Endothelial cell of hepatic sinusoid (primary cell): ENCODE data around the gene TSPAN16.
"Not testable (repeated sequence)": the region's sequence is repeated elsewhere in the genome, so short reads cannot be mapped to it uniquely, and the experiment has no call there.

Source experiments
- in situ Hi-C: cut with HindIII; loops from 2 replicates; pipeline ENCODE4 v1.10.0; 2017; ENCODE audit warnings: low sequenced_read_pairs

Gene TSPAN16

DNA sequence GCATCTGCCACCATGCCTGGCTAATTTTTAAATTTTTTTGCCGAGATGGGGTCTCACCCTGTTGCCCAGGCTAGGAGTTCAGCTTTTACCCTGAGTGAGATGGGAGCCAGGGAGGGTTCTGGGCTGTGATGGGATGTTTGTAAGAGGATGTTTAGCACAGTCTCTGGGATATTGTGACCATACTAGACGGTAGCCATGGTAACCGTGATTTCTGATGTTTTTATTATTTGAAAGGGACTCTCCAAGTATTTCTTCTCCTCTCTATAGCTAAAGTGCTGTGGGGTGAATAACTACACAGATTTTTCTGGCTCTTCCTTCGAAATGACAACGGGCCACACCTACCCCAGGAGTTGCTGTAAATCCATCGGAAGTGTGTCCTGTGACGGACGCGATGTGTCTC is 10.4 kb downstream of the TSPAN16 start:
- in situ Hi-C loops = loop anchor here (25.0 kb wide), 1 partner anchor 256 kb away; the partner anchor contains the start of gene ELOF1

DNA sequence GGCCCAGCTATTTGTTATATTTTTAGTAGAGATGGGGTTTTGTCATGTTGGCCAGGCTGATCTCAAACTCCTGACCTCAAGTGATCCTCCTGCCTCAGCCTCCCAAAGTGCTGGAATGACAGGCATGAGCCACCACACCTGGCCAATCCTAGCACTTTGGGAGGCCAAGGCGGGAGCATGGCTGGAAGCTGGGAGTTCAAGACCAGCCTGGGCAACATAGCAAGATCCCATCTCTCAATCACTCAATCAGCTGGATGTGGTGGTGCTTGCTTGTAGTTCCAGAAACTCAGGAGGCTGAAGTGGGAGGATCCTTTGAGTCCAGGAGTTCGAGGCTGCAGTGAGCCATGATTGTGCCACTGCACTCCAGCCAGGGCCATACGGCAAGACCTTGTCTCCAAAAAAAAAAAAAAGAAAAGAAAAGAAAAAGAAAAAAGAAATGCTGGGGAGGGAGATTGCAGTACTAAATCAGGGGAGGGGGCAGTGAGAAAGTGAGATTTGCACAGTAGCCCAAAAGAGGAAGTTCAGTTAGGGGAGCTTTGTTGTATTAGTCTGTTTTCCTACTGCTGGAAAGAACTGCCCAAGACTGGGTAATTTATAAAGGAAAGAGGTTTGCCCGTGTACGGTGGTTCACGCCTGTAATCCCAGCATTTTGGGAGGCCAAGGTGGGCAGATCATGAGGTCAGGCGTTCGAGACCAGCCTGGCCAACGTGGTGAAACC is 24.5 kb downstream of the TSPAN16 start:
- in situ Hi-C loops = loop anchor here (25.0 kb wide), 1 partner anchor 242 kb away; the partner anchor contains the start of gene ELOF1

DNA sequence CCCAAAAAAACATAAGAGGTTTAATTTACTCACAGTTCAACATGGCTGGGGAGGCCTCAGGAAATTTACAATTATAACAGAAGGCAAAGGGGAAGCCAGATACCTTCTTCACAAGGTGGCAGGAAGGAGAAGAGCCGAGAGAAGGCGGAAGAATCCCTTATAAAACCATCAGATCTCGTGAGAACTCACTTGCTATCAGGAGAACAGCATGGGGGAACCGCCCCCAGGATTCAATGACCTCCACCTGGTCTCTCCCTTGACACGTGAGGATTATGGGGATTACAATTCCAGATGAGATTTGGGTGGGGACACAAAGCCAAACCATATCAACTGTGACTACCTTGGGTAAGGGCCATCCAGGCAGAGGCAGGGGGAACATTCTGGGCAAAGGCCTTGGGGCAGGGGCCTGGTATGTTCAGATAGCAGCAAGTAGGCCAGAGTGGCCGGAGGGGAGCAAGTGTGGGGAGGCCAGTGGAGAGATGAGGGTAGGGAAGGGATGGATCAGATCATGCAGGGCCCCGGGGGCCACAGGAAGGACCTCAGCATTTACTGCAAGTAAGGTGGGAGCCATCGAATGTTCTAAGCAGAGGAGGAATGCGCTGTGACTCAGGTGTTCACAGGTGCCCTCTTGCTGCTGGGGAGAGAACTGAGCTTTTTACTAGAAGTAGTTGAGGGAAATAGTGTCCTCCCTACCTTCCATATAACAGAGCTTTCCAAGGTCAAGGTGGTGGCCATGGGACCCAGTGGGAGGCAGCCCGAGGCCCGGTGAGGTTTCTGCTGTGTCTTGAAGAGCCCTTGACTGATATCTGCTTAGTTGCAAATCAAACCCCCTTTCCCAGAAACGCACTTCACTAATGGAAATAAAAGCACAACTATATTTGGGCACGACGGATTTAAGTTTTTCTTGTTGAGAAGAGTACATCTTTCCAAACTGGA is 25.5 kb downstream of the TSPAN16 start:
- in situ Hi-C loops = loop anchor here (25.0 kb wide), 1 partner anchor 241 kb away; the partner anchor contains the start of gene ELOF1

DNA sequence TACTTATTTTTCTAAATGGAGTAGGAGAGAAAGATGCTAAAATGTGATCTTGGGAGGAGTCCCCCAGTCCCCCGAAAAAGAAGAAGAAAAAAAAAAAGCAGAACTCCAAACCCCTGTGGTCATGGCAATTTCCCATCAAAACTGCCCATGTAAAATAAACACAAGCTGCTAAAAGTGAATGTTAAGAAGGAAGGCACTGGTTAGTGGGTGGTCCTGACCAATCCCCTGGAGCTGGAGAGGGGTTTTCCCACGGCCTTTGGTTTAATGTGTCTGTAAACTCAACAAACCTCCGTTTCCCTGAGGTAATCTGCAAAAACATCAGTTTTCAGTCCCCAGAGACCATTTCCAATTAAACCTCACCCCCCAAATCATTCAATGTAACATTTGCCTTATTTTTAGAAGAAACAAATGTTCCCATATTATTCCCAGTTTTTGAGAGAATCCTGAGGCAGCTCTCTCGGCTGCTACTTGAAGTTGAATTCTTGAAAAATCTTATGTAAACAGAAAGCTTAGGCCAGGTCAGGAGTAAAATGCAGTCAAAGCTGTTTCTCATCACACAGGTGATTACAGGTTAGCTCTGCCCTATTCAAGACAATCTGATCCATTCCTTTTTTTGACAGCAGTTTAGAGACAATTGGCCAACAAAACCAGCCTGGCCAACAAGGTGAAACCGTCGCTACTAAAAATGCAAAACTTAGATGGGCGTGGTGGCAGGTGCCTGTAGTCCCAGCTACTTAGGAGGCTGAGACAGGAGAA is 26.5 kb downstream of the TSPAN16 start:
- in situ Hi-C loops = loop anchor here (25.0 kb wide), 1 partner anchor 240 kb away; the partner anchor contains the start of gene ELOF1

DNA sequence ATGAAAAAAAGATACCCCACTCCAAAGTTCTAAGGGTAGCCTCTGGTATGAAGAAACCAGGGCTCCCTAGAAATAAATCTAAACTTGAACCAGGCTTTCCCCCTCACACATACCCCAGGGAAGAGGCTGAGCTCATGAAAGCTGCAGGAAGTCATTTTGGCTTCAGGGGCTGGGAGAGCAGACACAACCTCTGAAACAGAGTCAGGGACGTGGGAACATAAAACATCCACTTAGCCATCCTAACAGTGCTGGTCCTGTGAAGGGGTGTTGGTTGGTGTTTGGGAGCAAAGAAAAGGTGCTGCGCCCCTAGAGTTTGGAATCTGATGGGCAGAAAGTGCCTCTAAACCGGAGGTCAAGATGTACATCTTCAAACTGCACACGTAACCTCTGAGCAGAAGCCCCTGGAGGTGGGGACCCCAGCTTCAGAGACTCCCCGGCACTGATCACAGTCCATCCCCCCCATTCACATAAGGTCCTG is 27.7 kb downstream of the TSPAN16 start:
- in situ Hi-C loops = loop anchor here (25.0 kb wide), 1 partner anchor 239 kb away; the partner anchor contains the start of gene ELOF1

DNA sequence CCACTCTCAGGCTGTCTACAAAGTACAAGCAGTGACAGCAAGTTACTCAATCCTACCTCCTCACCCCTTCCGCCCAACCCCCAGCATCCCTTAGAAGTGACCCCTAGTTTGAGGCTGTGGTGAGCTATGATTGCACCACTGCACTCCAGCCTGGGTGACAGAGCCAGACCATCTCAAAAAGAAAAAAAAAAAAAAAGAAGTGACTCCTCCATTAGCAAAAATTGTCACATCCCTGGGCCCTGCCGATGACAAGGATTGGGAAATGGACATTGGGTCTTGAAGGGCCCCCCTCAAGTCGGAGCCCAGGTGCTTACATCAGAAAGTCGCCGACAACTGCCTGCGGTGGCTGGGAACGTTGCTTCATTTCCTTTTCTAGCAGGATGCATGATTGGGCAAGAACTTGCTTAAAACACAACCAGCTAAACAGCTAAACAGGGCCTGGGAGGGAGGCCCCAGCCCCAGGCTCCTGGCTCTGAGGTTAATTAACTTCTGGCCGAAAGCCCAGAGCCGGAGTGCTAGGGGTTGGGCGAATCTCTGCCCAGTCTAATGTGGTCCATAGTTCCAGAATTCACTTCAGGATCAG is 28.2 kb downstream of the TSPAN16 start:
- in situ Hi-C loops = loop anchor here (25.0 kb wide), 1 partner anchor 238 kb away; the partner anchor contains the start of gene ELOF1

DNA sequence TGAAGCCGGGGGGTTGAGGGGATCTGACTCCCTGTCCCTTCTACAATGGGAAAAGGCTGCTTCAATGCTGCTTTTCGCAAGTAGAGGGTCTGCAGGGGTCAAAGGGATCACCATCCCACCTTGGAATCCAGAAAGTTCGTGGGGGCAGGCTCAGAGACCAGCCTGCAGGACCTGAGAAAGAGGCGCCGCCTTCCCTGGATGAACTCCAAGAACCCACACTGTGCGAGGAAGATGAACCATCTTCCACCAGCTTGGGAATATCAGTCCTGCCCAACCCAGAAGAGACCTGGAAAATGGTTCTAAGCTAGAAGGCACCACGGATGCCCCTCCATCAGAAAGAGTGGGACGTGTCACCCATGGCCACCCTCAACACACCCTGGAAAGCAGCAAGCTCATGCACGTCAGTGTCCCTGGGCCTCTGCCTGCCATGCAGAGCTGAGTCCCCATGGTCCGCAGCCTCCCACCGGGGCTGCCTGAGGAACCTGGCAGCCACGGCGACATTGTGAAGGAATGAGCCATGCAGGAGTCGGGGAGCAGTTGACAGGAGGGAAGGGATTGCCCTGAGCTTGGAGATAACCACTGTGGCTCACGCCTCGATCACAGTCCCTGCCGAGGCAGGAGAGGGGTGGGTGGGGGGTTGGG is 28.9 kb downstream of the TSPAN16 start:
- in situ Hi-C loops = loop anchor here (25.0 kb wide), 1 partner anchor 237 kb away; the partner anchor contains the start of gene ELOF1

DNA sequence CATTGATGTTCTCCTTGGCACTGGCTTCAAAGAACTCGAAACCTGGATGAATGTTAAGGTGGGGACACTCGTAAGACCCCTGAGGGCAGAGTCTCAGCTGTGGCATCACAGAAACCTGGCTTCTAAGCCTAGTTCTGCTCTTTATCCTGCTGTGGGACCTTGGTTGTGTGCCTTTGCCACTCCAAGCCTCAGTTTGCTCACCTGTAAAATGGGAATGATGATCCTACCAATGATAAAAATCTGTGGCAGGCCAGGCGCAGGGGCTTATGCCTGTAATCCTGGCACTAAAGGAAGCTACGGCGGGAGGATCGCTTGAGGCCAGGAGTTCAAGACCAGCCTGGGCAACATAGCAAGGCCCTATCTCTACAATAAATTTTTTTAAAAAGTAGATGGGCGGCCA is 29.6 kb downstream of the TSPAN16 start:
- in situ Hi-C loops = no loop called here

DNA sequence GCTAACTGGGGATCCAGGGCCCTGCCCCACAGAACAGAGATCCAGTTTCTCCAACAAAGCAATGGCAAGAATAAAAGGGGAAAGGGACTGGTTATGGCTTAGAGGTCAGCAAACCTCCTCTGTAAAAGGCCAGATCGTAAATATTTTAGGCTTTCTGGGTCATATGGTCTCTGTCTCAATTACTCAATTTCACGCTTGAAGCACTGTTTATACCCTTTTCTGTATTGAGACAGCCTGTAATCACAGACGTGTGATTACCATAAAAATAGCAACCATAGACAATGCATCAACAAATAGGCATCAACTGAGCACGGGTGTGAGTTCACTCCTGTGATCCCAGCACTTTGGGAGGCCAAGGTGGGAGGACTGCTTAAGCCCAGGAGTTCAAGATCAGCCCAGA is 34.2 kb downstream of the TSPAN16 start:
- in situ Hi-C loops = no loop called here

DNA sequence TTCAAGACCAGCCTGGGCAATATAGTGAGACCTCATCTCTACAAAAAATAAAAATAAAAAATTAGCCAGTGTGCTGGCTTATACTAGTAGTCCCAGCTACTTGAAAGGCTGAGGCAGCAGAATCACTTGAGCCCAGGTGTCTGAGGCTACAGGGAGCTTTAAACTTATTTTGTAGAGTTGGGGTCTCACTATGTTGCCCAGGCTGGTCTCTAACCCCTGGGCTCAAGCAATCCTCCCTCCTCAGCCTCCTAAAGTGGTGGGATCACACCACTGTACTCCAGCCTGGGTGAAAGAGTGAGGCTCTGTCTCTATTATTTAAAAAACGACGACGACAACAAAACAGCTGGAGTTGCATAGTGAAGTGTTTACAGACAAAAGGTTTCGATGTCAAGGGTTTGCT is 35.5 kb downstream of the TSPAN16 start:
- in situ Hi-C loops = no loop called here

DNA sequence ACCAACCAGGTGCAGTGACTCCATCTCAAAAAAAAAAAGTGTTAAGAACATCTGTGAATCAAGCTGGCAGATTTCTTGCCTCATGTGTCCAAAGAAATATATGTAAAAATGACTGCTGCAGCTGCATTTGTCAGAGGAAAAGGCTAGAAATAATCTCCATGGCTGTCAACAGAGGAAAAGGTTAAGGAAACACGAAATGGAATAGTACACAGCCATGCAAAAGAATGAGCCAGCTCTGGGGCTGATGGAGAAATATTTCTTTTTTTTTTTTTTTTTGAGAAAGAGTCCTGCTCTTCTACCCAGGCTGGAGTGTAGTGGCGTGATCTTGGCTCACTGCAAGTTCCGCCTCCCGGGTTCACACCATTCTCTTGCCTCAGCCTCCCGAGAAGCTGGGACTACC is 36.9 kb downstream of the TSPAN16 start:
- in situ Hi-C loops = no loop called here

DNA sequence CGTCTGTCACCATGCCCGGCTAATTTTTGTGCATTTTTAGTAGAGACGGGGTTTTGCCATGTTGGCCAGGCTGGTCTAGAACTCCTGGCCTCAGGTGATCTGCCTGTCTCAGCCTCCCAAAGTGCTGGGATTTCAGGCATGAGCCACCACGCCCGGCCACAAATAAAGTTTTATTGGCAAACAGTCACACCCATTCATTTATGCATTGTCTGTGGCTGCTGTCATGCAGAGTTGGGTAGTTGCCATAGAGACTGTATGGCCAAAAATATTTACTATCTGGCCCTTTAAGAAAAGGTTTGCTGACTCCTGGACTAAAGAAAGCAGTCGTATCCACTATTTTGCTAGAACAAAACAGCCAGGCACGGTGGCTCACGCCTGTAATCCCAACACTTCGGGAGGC is 37.9 kb downstream of the TSPAN16 start:
- in situ Hi-C loops = not testable (repeated sequence)

DNA sequence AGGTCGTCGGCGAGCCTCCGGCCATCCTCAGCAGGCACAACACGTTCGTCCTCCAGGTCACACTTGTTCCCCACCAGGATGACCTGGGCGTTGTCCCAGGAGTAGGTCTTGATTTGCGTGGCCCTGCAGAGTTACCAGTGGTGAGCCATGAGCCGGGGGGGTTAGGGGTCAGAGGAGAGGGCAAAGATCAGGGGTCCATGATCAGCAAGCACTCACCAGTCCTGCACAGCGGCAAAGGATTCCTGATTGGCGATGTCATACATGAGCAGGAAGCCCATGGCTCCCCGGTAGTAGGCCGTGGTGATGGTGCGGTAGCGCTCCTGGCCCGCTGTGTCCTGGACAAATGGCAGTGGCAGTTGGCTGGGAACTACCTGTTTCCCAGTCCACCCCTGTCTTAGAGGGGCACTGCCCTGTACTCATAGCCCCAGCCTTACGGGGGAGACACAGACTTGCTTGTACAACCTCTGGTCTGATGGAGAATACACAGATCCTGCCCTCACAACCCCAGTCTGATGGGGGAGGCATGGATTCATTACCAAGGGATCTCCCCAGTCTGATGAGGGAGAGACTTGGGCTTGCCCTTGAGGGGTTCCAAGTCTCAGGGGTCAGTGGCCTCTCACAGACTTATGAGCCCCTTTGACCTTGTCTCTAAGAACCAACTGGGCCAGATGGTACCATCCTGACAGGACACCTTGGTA is 39.6 kb downstream of the TSPAN16 start:
- in situ Hi-C loops = no loop called here

DNA sequence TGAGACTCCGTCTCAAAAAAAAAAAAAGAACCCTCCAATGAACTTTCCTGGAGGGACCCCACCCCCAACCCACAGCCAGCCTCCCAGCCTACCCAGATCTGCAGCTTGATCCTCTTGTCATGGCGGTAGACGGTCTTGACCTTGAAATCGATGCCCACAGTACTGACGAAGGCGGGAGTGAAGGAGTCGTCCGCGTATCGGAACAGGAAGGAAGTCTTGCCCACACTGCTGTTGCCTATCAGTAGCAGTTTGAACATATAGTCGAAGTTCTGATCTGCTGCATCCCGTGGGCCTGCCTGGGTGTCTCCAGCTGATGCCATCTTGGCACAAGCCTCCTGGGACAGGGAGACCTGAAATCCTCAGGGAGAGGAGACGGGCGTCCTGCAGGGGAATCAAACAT is 41.1 kb downstream of the TSPAN16 start:
- in situ Hi-C loops = no loop called here

DNA sequence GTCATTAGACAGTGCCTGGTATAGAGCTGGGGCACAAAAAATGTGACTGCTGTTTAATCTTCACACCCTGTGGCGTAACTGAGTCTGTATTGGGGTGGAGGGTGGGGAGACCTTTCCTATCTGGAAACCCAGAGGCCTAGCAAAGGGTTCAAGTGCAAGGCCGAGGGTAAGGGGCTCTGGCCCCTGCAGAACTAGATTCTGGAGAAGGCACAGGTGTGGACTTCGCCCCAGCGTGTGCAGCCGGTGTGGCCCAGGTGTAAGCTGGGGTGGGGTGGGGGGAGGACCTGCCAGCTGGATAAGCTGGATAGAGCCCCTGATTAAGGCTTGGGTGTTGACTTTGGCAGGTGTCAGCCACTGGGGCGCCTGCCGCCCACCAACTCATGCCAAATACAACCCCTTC is 42.2 kb downstream of the TSPAN16 start:
- in situ Hi-C loops = no loop called here

DNA sequence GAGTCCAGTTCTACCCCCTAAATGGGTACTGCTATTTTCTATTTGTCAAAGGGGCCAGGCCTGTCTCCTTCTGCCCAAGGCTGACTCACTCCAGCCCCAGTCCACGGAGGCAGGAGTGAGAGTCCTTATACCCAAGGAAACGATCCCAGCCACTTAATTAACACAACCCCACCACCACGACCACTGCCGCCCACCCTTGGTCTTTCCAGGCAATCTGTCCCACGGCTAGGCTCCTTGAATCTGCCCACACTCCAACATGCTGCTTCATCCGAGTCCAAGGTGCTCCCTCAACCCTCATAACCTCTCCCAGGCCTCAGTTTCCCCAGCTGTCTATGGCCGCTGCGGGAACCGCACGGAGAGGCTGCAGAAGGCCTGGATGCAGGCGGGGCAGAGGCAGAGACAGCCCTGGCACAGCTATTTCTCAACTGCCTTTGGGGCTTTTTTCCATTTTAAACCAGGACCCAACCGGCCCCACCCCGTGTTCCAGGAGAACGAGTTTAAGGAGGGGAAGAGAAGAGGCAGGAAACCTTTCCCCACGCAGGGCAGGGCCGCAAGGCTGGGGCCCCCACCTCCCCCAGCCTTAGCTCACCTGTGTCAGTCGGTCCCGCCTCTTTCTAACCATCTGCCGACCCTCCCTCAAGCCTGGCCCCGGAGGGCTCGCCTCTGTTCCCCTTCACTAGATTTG is 42.8 kb downstream of the TSPAN16 start:
- in situ Hi-C loops = no loop called here

DNA sequence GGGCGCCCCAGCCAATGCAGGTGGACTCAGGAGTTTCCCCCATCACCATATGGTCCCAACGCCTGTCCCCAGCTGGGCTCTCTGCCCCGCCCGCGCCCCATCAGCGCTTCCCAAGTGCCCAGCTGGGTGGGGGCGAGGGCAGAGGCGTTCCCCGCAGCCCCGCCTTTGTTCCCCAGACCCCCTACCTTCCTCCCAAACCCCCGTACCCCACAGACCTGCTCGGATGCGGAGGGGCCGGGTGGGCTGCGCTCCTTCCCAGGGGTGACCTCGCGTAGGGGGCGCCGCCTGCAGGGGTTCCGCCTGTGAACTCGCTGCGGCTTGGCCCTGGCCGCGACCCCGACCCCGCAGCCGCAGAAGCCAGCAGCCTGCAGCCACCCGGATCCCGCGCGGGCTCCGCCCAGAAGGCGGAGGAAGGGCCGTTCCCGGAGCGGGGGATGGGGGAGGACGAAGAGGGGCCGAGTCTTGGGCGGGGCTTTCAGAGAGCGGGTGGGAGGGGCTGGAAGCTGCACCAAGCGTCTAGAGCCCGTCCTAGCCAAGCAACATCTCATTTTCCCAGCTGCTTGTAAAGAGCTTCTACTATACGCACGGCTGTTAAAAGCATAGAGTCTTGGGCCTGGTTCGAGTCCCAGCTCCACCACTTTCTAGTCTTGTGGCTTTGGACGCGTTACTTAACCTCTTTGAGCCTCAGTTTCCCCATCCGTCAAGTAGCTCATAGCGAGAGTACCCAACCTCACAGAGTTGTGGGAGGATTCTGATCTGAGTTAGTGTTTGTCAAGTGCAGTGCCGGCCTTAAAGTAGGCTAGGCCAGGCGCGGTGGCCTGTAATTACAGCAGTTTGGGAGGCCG is 43.5 kb downstream of the TSPAN16 start, which contains the start of gene RAB3D:
Gene RAB3D, minus strand, starts transcription at position 404 of the 845 bp plus-strand sequence. CDS start 2,258 bp downstream, outside the sequence.
- in situ Hi-C loops = no loop called here

DNA sequence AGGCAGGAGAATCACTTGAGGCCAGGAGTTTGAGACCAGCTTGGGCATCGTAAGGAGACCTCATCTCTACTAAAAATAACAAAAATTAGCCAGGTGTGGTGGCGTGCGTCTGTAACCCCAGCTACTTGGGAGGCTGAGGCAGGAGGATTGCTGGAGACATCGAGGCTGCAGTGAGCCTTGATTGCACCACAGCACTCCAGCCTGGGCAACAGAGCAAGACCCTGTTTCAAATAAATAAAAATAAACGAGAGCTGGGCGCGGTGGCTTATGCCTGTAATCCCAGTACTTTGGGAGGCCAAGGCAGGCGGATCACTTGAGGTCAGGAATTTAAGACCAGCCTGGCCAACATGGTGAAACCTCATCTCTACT is 44.1 kb downstream of the TSPAN16 start:
- in situ Hi-C loops = not testable (repeated sequence)
